Parathyroid adenoma (tissue), 2 donors: ENCODE data around the gene AJAP1.

Experiments
- H2AFZ ChIP-seq: fragments of 300-600 bp; sonication (generic); one replicate; pipeline ENCODE4 v1.7.0; 2017; ENCODE audit warnings: antibody characterized with exemption, mild to moderate bottlenecking
- H3K27ac ChIP-seq: fragments of 300-600 bp; sonication (generic); one replicate; pipeline ENCODE4 v1.7.0; 2017
- H3K27me3 ChIP-seq: fragments of 300-600 bp; sonication (generic); one replicate; pipeline ENCODE4 v1.7.0; 2017; ENCODE audit warnings: low read length; ENCODE audit not compliant: control insufficient read depth, insufficient read depth
- H3K36me3 ChIP-seq: fragments of 300-600 bp; sonication (generic); one replicate; pipeline ENCODE4 v1.7.0; 2017; ENCODE audit warnings: low read length; ENCODE audit not compliant: control insufficient read depth, insufficient read depth
- H3K4me1 ChIP-seq: fragments of 300-600 bp; sonication (generic); one replicate; pipeline ENCODE4 v1.7.0; 2017; ENCODE audit warnings: control low read depth
- H3K4me2 ChIP-seq: fragments of 300-600 bp; sonication (generic); one replicate; pipeline ENCODE4 v1.7.0; 2017; ENCODE audit warnings: low read length
- H3K4me3 ChIP-seq: fragments of 300-600 bp; sonication (generic); one replicate; pipeline ENCODE4 v1.7.0; 2017; ENCODE audit warnings: low read depth, low read length
- H3K79me2 ChIP-seq: fragments of 300-600 bp; sonication (generic); one replicate; pipeline ENCODE4 v1.7.0; 2017; ENCODE audit warnings: control low read depth
- H3K9ac ChIP-seq: fragments of 300-600 bp; sonication (generic); one replicate; pipeline ENCODE4 v1.7.0; 2017; ENCODE audit warnings: mild to moderate bottlenecking
- H3K9me3 ChIP-seq: fragments of 300-600 bp; sonication (generic); one replicate; pipeline ENCODE4 v1.7.0; 2017; ENCODE audit warnings: low read length; ENCODE audit not compliant: control insufficient read depth
- CTCF ChIP-seq: fragments of 300-600 bp; sonication (generic); IDR thresholded peaks from one replicate; pipeline ENCODE4 v1.7.0; 2017; ENCODE audit warnings: antibody characterized with exemption, mild to moderate bottlenecking
- donor health status: primary hyperparathyroidism.

Gene AJAP1

DNA sequence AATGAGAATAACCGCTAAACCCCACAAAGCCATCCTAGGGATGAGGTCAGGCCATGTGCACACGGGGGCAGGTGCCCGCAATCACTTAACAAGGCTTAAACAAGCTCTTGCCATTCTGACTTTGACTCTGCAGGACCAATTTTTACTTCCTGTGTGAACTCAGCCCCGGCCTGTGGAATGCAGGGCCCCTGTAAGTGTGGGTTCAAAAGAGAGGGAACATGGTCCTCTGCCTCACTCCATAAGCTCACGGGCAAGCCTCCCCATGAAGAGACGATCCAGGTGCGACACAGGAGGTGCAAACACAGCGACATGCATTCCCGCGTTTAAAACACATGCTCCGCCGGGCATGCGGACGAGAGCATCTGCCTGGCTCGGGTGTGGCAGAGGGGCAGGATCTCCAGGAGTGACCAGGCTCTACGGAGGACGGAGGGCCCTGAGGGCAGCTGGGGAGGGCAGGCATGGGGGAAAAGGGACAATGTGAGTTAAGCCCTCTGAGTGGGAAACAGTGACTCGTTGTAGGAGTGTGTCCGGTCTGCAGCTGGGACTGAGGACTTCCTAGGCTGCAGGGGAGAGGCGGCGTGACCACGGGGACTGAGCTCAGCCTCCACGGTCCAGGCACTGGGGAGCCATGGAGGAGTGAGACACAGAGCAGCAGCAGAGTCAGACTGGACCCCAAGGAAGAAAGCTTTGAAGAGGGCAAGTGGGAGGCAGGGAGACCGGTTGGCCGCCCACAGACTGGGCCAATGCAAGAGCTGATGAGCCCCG lies 40.6 kb upstream of the AJAP1 start:
- Histone ChIP-seq H3K79me2 (no peaks in the 10 kb centered on the region), H3K9ac (no peak overlapping the region), H3K9me3 (no peaks in the 10 kb centered on the region), H3K27me3 (no peaks in the 10 kb centered on the region), H3K36me3 (no peaks in the 10 kb centered on the region), H3K4me3 (no peak overlapping the region), H3K4me2 (peak overlapping the region; percentile 32), H2AFZ (peak overlapping the region; percentile 46), H3K4me1 (peaks cover 41% of the 10 kb centered on the region), H3K27ac (peak overlapping the region; percentile 99)
- TF ChIP-seq CTCF: no peak

GRCh38 chr1:4614371-4615137 lies 39.9 kb upstream of the AJAP1 start:
- Histone ChIP-seq H3K79me2 (no peaks in the 10 kb centered on the region), H3K27me3 (no peaks in the 10 kb centered on the region), H3K9me3 (no peaks in the 10 kb centered on the region), H3K27ac (peak overlapping the region; percentile 99), H3K36me3 (no peaks in the 10 kb centered on the region), H3K4me2 (peak overlapping the region; percentile 32), H3K4me3 (no peak overlapping the region), H2AFZ (peak overlapping the region; percentile 56), H3K4me1 (peaks cover 40% of the 10 kb centered on the region), H3K9ac (no peak overlapping the region)
- no peak for TF ChIP-seq CTCF

DNA sequence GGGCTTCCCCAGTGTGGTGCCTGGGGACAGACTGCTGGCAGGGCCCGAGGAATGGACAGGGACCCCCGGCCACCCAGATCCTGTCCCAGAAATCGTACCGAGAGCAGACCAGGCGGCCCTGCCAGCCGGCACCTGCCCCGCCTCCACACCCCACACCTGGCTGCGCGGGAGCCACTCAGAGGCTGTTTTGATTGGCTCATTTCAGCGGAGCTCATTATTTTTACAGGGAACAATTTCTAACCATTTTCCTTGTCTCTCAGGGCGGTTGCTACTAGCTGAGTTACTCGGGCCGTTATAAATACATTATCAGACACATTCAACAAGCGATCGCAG lies 39.3 kb upstream of the AJAP1 start:
- peak overlapping the region; percentile 99 for H3K27ac ChIP-seq
- no peak for TF ChIP-seq CTCF
- H2AFZ ChIP-seq: no peak overlapping the region
- H3K4me1 ChIP-seq: peaks cover 40% of the 10 kb centered on the region
- H3K9ac ChIP-seq: no peak overlapping the region
- no peaks in the 10 kb centered on the region for H3K27me3 ChIP-seq
- H3K36me3 ChIP-seq: no peaks in the 10 kb centered on the region
- H3K4me2 ChIP-seq: peak overlapping the region; percentile 32
- H3K4me3 ChIP-seq: no peak overlapping the region
- H3K79me2 ChIP-seq: no peaks in the 10 kb centered on the region
- H3K9me3 ChIP-seq: no peaks in the 10 kb centered on the region

DNA sequence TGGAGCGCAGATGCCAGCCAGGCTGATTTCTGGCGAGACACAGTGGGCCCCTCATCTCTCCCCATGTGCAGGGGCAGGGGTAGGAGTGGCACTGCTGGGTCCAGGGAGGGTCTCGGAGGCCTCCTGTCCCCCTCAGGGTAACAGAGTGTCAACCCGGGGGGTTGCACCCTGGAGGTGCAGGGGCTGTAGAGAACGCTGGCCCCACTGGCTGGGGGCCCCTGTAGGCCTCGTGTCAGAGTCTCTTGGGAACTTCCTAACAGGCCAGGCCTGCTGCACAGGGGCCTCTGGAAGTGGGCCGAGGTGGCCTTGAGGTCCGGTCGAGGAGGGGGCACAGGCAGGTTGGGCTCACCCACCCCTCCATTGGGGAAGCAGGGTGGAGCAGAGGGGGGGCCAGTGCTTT lies 38.9 kb upstream of the AJAP1 start:
- Histone ChIP-seq H3K27ac (peak overlapping the region; percentile 99), H3K9ac (no peak overlapping the region), H3K4me3 (no peak overlapping the region), H3K27me3 (no peaks in the 10 kb centered on the region), H2AFZ (no peak overlapping the region), H3K9me3 (no peaks in the 10 kb centered on the region), H3K79me2 (no peaks in the 10 kb centered on the region), H3K36me3 (no peaks in the 10 kb centered on the region), H3K4me1 (peaks cover 40% of the 10 kb centered on the region), H3K4me2 (no peak overlapping the region)
- no peak for TF ChIP-seq CTCF
